Measurements from ENCODE around the gene PARP12. TPM values are rescaled to one million over a fixed set of nuclear protein-coding genes. Genes with fewer than 3 reads are reported as not detected.
A peak's percentile ranks its signal among the peaks of the same experiment; 100 is the strongest.

Gene PARP12
- total RNA-seq, 1 donor from 2014 or later, result 31.5 TPM

DNA sequence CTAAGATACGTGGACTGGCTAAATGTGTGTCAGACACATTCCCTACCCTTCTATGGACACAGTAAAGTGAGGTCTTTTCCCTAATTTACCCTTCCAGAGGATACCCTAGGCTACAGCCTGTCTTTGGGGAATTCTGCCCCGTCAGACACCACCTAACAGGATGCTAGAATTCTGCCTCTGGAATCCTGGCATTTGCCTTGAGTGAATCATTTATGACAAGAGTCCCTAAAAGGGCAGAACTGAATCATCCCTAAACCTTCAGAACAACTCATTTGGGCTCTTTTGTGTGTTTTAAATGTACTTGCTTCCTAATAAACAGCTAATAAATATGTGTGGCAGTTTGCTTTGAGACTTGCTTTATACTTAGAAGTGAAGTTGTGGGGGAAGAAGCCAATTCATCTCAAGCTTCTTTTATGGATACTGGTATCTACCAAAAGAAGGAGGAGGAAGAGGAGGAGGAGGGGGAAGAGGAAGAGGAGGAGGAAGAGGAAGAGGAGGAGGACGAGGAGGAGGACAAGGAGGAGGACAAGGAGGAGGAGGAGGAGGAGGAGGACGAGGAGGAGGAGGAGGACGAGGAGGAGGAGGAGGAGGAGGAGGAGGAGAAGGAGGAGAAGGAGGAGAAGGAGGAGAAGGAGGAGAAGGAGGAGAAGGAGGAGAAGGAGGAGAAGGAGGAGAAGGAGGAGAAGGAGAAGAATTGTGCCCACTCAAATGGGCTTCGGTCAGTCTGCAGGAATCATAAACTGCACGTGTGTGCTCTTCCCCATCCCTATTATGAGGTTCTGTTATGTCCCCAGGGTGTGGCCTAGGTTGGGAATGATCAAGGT lies 27.1 kb downstream of the PARP12 start:
- DNase-seq, result no peak

DNA sequence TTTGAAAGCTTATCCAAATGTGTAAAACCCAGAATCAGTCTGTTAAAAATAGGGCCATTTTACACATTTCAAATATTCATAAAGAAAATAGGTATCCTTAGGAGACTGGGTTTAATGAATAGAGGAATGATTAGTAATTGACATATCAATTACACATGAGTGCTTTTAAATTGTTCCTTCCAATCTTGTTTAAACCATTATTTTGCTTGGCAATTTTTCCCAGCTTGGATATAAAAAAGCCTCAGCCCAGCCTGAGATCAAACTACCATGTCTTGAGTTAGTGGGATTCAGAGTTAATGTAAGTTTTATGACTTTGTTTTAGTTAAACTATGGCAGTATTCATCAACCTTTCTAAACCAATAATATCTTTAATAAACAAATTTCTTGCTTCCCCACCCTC lies 28.3 kb downstream of the PARP12 start:
- no peak for DNase-seq

DNA sequence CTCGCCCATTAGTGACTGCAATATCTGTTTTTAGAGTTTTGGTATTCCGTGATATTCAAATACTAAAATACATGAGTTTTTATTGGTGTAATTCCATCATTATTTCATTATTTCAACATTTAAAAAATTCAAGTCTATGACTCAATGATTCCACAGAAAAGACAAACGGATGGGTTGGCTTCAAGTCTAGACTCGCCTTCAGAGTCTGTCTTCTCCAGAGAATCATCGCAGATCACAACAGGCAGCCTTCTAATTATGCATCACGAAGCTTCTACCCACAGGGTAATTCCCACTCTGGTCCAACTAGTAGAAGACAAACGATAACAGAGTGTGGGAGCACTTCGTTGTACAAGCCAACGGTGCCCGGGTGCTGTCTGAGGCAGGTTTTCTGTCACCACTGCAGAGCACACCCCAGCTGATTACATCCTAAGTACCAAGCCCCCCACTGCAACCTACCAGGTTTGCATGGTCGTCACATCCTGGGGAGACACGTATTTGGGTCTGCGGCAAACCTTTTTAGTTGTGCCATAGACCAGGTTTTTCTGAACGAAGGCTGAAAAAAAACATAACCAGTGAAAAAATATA lies 28.9 kb downstream of the PARP12 start:
- no peak for DNase-seq

DNA sequence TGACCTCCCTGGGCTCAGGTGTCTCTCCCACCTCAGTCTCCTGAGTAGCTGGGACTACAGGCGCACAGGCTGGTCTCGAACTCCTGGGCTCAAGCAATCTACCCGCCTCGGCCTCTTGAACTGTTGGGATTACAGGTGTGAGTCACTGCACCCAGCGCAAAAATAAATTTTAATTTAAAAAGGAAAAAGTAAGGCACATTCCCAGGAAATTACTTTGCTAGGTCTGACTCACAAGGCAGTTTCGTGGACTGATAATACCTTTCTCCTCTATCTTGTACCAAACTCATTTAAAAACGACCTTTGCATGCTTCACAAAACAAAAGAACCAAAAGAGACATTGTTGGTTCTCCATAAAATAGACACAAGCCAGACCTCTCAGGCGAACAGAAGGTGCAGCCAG lies 29.7 kb downstream of the PARP12 start:
- DNase-seq, result no peak

DNA sequence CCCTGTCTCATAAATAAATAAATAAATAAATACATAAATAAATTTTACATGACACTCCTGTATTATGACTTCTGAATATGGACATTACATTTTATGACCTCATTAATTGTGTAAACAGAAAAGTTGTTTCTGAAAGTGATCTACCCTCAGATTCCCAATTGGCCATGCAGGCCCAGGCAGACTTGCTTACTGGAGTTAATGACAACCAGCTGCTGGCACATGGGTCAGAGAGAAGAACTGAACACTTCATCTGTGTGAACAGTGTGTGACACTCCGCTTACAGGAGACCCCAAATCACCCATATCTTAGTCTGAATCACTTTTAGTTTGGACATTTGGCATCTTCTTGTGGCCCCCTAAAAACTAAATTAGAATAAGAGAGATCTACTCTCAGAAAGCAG lies 31.4 kb downstream of the PARP12 start:
- peak; percentile 17 for DNase-seq

DNA sequence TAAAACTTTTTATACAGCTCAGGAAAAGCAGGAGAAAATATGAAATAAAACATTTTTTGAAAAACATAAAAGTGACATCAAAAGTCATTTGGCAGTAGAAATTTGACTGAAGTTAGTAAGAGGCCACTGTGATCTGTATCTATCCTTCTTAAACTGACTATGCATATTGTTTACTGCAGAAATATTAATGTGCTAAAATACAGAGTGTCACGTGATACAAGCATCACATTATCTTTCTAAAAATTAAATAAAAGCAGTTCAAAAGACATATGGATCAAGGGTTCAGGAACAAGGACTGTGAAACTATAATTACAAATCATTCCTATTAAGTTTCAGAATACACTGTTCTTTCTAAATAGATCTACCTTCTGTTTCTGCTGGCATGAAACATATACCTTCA lies 33.7 kb downstream of the PARP12 start:
- no peak for DNase-seq

DNA sequence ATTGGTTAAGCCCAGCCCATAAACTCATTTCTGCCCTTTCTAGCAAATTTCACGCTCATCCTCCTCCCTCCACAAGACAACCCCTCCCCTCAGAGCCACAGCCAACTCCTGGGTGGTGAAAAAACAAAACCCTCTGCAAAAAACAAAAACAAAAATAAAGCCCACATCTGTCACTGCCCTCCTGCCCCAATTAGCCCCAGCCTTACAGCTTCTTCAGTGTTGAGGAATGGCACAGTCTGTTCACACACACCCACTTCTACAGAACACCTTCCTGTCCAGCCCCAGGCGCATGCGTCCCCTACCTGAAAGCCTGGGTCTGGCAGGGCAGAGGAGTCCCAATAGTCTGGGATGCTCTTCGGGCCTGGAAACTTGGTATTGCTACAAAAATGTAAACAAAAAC lies 34.4 kb downstream of the PARP12 start:
- no peak for DNase-seq

DNA sequence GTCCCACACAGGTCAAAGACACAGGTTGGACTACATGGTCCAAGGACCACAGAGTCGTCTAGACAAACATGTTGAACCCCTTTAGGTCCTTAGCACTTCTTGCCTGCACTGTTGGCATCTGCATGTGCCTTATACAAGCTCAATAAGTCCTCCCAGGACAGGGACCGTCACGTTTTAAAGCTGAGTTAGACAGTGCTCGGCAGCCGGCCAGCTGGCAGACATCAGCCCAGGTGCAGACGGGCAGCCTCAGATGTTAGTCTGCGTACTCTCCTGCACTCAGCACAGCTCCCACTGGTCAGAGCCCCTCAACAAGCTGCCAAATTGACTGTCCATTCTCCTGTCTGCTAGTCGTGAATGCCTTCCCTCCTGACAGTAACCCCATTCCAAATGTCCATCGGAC lies 34.9 kb downstream of the PARP12 start:
- DNase-seq, result peak; percentile 51

DNA sequence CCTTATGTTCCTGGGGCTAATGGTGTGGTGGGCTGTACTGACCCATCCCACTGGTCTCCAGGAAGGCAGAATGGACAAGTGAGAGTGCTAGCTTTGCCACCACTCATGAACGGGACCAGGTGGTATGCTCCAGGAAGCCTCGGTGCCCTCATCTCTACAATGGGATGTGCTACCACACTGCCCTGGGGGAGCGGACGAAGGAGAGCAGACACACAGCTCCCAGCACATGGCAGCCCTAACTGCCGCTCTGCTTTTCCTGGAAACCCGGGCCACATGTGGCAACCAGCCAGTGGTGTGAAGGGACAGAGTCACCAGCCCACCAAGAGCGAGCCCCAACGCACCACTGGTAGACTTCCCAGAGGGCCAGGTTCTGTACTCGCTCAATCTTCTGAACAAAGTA lies 35.8 kb downstream of the PARP12 start:
- DNase-seq, result no peak

DNA sequence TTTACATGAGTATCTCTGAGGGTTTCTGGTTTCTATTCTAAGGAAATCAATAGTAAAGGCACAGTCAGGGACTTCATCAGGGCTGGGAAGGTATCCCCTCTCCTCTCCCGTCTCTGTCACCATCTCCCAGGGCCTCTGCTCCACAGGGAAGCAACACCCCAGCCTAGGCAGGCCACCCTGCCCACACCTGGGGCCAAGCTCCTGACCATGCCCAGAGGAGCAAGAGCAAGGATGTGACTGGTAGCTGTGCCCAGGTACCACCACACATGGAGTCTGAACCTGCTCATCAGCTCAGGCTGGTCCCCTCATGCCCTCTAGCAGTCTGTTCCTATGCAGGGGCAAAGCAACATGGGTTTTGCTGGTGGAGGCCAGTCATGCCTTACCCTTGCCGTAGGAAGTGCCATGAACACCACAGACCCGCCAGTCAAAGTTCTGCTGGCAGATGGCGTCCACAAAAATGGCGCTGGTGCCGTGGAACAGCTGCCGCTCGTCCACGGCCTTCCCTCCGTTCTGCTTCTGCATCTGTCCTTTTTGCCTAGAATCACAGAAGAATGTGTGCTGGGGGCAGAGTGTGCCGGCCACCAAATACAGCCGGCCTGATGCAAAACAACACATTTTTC lies 36.8 kb downstream of the PARP12 start:
- no peak for DNase-seq

DNA sequence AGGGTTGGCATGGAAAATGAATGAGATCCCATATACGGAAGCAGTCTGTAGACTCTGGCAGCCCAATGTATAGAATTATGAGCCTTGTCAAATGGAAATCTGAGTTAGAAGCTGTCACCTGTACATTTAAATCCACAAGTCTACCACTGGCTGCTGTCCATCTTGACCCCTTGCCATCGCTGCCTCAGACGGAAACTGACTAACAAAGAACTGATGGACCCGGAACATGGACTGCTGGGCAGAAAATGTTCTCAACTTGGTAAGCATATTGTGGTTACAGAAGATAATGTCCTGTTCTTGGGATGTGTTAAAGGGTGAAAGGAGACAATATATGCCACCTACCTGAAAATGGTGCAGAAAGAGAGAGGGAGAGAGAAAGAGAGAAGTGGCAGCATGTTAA lies 37.5 kb downstream of the PARP12 start:
- no peak for DNase-seq

DNA sequence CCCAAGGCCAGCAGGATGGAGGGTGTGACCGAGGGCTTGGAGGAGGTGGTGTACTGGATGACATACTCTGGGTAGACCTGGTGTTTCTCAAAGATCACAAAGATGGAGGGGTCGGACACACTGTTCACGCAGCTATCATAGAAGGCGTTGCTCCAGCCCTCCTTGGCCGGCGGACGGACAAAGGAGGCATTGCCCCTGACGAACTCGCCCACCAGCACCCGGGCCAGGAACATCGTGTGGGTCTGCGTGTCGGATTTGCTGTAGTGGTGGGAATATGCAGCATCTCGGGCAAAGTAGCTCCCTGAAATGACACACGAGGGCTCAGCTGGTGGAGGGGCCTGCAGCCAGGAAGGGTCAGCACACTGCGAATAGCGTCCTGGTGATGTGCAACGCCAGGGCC lies 38.2 kb downstream of the PARP12 start:
- no peak for DNase-seq

DNA sequence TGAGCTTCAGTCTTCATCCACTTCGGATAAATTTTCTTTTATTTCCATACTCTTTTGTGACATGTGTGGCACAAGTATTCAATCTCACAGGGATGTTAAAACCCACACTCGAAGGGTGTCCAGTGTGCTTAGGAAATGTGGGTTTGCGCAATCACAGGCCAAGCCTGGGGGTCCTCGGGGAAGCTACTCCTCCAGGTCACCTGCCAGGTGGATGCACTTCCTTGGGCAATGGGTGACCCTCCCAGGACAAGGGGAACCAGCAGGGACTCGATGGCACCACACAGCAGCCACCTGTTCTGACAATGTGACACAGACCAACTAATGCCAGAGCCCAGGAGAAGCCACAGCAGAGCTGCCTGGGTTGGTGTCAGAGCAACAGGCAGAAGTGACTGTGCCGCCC lies 39.0 kb downstream of the PARP12 start:
- DNase-seq, result no peak

DNA sequence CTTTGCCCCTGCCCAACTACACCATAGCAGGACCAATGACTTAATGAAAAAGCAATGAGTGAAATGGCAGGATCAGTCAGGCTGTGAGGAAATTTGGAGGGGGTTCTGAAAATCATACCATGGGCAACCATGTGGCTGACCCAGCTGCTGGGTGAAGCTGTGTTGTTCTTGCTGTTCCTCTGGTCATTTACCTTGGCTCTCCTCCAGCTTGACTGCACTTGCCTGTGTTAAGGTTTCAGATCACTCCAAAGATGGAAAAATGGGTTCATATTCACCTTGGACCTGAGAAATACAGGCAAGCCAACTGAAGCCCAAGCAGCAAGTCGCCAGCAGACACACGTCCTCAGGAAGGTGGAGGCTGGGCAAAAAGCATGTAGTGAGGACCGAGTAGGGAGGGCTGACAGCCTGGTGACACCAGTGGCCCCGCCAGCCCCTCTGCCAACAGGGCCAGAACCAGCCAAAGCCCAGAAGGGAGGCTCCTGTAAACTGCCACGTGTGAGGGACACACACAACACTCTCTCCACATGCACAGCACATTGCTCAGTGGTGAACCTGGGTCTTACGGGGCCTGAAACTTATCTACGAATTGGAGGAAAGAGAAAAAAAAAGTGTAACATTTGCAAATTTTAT lies 40.1 kb downstream of the PARP12 start:
- no peak for DNase-seq

DNA sequence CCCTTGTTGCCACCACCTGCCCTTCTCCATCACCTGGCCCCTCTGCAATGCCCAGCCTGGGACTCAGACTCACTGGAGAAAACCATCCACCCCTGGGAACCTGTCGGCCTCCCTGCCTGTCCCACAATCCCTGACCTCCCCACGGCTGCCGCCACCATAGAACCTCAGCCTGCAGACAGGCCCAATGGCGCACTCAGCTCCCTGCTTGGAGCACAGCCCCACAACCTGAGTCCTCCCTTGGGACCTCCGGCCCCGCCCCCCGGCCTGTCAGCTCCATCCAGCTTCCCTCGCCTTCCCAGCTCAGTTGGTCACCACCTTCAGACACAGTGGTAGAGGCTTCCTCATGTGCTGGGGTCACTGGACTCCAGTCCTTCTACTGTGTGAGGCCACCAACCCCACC lies 41.1 kb downstream of the PARP12 start:
- DNase-seq, result no peak

DNA sequence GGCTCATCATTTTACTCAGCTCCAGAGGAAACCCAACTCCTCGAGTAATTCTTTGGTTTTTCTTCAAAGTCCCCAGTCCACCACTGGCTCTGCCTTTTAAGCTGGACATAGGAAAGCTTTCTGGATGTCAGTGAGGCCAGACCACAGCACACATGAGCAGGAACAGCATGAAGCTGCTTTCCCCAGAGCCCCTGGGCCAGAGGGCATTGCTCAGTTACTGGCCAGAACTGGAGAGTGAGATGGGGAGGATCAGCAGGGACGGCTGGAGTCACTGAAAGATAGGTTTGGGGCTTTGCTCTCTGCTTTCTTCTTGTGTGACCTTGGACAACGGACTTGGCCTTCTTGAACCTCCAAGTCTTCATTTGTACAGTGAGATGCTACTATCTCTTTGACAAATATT lies 43.1 kb downstream of the PARP12 start:
- no peak for DNase-seq

DNA sequence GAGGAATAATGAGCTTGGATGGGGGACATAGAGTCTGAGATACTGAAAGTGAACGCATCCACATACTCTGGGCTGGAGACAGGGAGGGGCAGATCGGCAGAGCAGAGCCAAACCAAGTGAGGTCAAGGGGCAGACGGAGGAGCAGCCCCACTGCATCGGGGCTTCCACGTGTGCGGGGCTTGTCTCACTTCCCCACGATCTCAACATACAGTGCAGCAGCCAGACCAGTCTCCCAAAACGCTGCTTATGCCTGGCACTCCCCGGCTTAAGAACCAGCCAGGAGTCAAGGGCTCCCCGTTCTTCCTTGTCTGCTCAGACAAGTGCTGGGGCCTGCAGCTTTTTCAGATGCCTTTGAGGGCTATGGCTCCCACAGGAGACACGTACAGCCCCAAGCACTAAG lies 43.6 kb downstream of the PARP12 start:
- DNase-seq, result no peak

DNA sequence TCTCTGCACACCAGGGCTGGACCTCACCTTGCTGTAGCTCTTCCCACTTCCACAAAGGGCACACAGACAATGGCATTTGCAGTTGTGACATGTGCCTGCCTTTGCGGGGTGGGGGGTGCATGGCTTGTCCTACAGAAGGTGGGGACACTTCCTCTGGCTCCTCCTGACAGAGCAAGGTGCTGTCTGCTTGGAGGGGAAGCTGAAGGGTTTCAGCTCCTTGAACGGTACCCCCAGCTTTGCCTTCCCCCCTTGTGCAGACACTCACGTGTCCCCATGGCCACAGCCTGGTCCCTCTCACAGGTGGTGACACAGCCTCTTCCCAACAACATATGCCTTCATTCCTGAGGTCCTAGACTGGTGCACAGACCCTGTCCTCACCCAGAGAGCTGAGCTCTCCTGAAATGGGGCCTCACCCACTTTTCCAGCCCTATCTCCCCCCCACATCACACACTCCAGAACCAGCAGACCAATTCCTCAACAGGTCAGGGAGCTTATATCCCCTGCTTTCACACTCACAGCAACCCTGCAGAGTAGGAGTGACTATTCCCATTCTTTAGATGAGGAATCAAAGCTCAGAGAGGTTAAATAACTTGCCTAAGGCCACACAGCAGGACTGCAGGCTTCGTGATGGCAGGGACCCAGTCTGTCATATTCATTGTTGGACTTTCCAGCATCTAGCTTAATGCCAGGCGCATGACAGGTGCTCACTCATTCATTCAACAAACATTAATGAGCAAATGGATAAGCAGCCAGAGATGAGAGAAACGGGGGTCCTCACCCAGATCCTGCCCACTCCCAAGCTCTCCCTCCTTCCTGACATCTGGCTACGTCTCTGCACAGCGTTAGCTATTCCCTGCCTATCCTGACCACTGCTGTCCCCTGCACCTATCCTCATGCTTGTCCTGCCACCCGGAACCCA lies 44.4 kb downstream of the PARP12 start:
- no peak for DNase-seq

DNA sequence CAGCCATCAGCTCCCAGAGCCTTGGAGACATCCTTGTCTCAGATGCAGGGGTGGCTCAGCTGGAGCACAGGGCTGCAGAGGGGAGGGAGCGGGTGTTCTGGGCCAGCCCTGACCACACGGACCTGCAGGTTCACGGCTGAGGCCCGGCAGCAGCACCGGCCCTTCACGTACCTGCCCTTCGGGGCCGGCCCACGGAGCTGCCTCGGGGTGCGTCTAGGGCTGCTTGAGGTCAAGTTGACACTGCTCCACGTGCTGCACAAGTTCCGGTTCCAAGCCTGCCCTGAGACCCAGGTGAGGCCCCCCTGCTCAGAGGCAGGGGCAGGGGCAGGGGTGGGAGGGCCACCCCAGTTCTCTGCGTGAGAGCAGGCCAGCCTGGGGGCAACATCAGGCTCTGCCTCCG lies 45.2 kb downstream of the PARP12 start:
- no peak for DNase-seq

DNA sequence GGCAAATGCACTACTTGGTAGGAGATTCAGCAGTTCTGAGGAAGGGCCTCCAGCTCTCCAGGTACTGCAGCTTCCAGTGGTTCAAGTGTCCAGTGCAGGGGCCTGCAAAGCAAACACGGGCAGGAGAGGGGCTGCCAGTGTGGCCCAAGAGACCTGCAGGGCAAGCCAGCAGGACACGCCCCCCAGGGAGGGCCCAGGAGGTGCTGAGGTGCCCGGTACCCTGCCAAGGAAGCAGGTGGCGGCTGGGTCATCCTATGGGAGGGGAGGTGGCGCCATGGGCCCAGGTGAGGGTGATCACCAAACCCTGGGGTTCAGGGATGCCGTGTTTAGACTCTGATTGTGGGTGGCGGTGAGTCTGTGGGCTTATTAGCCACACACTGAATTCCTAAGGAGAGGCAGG lies 45.7 kb downstream of the PARP12 start:
- no peak for DNase-seq

DNA sequence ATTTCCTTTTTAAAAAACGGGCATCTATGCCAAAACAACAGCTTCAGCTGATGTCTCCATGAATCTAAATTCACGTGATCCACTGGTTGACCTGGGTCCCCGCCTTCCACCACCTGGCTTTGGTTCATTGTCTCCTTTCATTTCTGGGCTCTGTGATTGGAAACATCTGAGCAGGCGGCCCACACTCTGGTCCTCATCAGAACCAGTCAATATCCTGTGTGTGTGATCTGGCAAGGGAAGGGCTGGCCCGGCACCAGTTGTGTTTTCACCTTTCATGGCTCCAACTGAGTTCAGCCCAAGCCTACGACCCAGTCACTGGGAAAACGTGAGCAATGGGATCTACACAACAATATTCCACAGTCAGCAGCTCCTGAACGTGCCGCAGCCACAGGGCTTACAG lies 46.2 kb downstream of the PARP12 start:
- DNase-seq, result no peak

DNA sequence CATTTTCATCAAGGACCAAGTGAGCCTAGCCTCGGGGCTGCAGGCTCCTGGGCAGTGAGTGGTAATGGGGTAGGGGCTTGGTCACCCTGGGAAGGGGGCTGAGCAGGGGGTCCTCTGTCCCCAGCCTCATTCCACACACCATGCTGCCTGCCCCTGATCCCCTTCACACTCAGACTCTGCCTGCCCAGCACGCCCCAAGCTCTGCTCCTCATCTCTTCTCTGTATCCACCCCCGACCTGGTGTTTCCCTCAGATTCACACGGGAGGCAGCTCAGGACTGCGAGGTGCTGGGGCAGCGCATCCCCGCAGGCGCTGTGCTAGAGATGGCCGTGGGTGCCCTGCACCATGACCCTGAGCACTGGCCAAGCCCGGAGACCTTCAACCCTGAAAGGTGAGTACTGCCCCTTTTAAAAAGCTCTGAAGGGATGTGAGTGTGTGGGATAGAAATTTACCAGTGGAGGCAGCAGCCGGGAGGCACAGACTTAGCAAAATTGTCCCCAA lies 47.2 kb downstream of the PARP12 start:
- no peak for DNase-seq

All from tongue (tissue), 2 donors.